Hepatocyte (in vitro differentiated cells): ENCODE results near the gene SEPTIN8.

Source experiments
- CTCF ChIP-seq: fragments of 200-600 bp; sonication (generic); IDR thresholded peaks from 2 replicates; pipeline ENCODE4 v1.5.1; 2016; ENCODE audit warnings: antibody characterized with exemption, mild to moderate bottlenecking; ENCODE audit not compliant: poor library complexity
- EZH2phosphoT487 ChIP-seq: fragments of 200-600 bp; sonication (generic); IDR thresholded peaks from one replicate; pipeline ENCODE4 v1.6.1; 2018; ENCODE audit warnings: antibody characterized with exemption, mild to moderate bottlenecking, low read depth, moderate library complexity; ENCODE audit not compliant: unreplicated experiment, severe bottlenecking

GRCh38 chr5:132778129-132778528 lies 1.1 kb upstream of the SEPTIN8 start:
- TF ChIP-seq CTCF (no peak), EZH2phosphoT487 (no peak)
